Measurements from ENCODE around the gene FAM98C.

FAM98C gene

GRCh38 chr19:38429055-38429810 lies 26.3 kb downstream of the FAM98C start:
- DNase-seq: no peak

DNA sequence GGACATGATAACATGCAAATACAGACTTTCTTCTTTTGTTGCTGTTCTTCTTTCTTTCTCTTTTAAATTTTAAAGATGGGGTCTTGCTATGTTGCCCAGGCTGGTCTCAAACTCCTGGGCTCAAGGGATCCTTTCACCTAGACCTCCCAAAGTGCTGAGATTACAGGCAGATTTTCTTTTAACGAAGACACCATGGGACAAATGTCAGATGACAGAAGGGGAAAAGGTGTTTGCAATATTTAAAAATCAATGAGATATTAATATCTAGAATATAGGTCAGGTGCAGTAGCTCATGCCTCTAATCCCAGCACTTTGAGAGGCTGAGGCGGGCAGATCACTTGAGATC lies 26.9 kb downstream of the FAM98C start:
- DNase-seq: no peak

DNA sequence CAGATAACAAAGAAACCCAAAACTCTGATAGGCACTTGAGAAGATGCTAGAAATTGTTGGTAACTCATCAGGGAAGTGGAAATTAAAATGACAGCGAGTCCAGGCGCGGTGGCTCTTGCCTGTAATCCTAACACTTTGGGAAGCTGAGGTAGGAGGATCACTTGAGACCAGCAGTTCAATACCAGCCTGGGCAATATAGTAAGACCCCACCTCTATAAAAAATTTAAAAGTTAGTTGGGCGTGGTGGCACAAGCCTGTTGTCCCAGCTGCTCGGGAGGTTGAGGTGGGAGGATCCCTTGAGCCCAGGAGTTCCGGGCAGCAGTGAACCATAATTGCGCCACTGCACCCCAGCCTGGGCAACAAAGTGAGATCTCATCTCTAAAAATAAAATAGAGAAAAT lies 28.0 kb downstream of the FAM98C start:
- no peak for DNase-seq

DNA sequence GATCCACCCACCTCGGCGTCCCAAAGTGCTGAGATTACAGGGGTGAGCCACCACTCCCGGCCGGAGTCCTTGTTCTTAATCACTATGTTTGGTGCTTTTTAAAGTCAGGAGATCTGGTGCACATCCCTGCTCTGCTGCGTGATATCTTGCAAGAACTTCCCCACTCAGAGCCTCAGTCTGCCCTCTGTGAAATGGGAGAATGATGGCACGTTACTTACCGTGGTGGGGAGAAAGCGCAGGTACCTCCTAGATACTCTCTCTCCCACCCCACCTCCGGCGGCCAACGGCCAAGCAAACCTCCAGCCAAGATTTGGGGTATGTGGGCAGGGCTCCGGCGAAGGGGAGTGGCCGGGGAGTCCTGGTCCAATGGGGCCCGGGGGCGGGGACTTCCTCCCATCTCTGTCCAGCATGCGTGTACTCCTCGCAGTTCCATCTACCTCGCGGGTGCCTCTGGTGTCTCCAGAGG lies 30.4 kb downstream of the FAM98C start, which contains the start of gene RYR1:
RYR1 (plus strand) TSS at position 424 of the 466 bp plus-strand sequence. CDS start 139 bp downstream, outside the sequence.
- DNase-seq: no peak

DNA sequence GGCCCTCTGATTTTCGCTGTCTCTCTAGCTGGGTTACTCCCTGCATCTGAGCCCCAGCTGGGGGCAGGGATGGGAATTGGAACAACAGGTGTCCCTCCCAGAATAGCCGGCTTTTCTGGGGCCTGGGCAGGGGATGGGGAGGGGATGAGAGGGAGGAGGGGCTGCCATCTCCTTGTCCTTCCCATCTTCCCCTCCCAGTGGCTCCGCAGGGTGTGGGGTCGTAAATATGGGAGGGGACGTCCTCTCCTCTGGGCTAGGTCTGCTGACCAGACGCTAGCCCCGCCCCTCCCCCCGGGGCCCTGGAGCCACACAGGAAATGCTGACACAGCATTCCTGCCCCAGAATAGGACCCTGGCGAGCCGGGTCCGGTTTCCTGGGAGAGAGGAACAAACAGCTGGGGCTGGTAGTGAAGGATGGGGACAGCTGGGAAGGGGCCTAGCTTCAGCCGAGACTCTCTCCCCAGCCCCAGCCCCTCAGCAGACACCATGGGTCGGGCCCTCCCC lies 31.7 kb downstream of the FAM98C start:
- DNase-seq: no peak

DNA sequence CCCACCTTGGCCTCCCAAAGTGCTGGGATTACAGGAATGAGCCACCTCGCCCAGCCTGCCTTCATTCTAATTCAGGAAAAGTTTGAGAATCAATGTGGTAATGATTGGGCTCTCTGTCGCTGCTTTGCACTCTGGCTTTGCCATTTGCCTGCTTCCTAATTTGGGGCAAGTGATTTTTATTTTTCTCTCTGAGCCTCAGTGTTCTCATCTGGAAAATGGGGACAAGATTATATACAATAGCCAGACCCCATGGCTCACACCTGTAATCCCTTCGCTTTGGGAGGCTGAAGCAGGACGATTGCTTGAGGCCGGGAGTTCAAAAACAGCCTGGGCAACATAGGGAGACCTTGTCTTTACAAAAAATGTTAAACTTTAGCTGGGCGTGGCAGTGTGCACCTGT lies 34.4 kb downstream of the FAM98C start:
- no peak for DNase-seq

GRCh38 chr19:38437917-38438316 lies 35.0 kb downstream of the FAM98C start:
- DNase-seq: no peak

- DNase-seq: no peak
These were observed 37.7 kb downstream of the FAM98C start for GRCh38 chr19:38440592-38440991.

- no peak for DNase-seq
These were observed 38.9 kb downstream of the FAM98C start for GRCh38 chr19:38441657-38442348.

GRCh38 chr19:38442736-38443135 lies 39.8 kb downstream of the FAM98C start:
- no peak for DNase-seq

DNA sequence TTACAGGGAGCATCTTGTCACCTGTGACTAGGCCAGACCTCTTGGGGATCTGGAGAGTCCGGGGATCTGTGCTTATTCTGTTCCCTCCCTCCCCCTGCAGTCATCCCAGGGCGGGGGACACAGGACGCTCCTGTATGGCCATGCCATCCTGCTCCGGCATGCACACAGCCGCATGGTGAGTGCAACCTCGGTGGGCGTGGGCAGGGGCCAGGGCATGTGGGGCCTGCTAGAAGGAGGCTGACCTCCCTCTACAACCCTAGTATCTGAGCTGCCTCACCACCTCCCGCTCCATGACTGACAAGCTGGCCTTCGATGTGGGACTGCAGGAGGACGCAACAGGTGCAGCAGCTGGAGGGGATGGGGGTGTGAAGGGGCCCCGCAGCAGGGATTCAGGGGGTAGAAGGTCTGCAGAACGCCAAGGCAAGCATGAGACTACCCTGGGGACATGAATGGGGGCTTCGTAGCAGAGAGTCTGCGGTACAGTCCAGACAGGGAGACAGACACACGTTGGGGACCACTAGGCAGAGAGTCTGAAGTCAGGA lies 40.6 kb downstream of the FAM98C start:
- DNase-seq: no peak

DNA sequence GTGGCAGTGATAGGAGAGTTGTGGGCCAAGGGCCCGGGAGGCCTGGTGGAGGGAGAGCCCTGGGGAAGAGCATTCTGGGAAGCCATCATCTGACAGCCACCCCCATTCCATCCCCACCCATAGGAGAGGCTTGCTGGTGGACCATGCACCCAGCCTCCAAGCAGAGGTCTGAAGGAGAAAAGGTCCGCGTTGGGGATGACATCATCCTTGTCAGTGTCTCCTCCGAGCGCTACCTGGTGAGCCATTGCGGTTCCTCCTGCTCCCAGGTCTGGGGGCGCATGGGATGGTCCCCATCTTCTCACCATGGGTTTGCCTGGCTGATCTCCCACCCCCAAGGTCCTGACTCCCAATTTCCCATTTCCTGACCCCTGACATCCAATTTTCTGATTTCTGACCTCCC lies 41.1 kb downstream of the FAM98C start:
- no peak for DNase-seq

GRCh38 chr19:38445362-38445761 lies 42.5 kb downstream of the FAM98C start:
- no peak for DNase-seq

- DNase-seq: no peak
These were observed 45.3 kb downstream of the FAM98C start for GRCh38 chr19:38448225-38448624.

DNA sequence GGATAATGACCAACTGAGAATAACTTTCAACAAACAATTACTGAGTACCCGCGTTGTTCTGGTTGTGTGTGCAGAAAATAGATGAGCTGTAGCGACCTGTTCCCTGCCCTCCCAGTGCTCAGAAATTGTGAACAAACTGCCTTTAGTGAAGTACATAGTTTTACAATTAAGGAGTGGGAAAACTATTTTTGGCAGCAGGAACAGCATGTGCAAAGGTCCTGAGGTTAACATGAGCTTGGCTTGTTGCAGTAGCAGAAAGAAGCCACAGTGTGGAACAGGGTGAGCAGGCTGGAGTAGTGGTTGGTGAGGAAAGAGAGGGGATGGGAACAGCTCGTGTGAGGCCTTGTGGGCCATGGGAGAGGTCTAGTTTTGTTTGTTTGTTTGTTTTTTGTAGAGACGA lies 46.6 kb downstream of the FAM98C start:
- no peak for DNase-seq

GRCh38 chr19:38451036-38451435 lies 48.1 kb downstream of the FAM98C start:
- no peak for DNase-seq

DNA sequence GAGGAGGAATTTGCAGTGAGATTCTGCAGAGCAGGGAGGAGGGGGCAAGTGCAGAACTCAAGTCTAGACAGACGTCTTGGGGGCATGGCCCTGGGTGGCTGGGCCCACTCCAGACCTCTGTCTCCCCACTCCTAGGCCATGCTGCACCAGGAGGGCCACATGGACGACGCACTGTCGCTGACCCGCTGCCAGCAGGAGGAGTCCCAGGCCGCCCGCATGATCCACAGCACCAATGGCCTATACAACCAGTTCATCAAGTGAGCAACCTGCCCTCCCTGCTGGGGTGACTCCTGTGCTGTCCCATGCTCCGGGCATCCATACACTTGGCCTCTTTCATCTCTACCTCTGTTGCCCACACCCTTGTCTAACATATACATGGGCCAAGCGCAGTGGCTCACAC lies 48.7 kb downstream of the FAM98C start:
- DNase-seq: no peak

GRCh38 chr19:38452430-38453366 lies 49.8 kb downstream of the FAM98C start:
- DNase-seq: no peak

DNA sequence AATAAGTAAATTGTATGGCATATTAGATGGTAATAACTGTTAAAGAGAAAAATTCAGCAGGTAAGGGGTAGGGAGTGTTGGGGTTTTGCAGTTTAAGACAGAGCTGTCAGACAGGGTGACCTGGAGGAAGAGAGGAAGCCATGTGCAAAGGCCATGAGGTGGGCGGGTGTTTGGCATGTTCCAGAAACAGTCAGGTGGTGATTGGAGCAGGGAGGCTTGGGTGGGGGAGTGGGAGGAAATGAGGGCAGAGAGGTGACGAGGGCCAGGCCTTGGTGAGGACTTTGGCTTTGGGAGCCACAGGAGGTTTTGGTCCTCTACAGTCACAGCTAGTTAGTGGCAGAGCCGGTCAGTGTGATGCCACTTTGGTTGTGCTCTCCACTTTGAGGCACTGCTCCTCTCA lies 50.7 kb downstream of the FAM98C start:
- no peak for DNase-seq

GRCh38 chr19:38455031-38455430 lies 52.1 kb downstream of the FAM98C start:
- DNase-seq: peak; percentile 10

DNA sequence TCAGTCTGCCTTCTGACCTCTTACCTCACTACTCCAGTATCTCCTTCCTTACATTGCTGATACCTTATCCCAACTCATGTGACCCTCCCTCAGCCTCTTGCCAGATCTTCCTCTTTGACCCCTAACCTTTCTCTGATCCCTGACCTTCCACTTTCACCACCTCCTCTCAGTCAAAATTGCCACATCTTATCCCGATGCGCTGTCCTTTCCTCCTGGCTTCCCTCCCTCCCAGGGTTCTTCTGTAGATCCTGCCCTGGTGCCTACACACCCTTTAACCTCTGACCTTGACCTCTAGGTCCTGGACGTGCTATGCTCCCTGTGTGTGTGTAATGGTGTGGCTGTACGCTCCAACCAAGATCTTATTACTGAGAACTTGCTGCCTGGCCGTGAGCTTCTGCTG lies 54.3 kb downstream of the FAM98C start:
- DNase-seq: no peak

- no peak for DNase-seq
These were observed 55.0 kb downstream of the FAM98C start for GRCh38 chr19:38457690-38458405.
